Cardiac septum (tissue), 1 donor: ENCODE data around the gene TRPM1. TPM values are rescaled to one million over a fixed set of nuclear protein-coding genes. Genes with fewer than 3 reads are reported as not detected.

Experiments used
- DNase-seq: peaks from one replicate; pipeline ENCODE4 v3.0.0-alpha.2; 2020; ENCODE audit warnings: low spot score
- intact Hi-C: fragments of 100-400 bp; cut with DNase I; formaldehyde crosslinking; loops from one replicate; pipeline ENCODE4 v1.14.0; 2022
- total RNA-seq: library from RNA; stranded (reverse); fragmentation: NEBNext Ultra II Directional; extraction: Animal tissue kit (Norgen Biotek cat#: 25700); gene quantifications from one replicate; pipeline ENCODE4 v1.2.1, GENCODE V29; 2021
- donor health status: DM: no; HTN: no; CAD: no.

The TRPM1 gene
- total RNA-seq, 1 donor from 2014 or later, result not detected

DNA sequence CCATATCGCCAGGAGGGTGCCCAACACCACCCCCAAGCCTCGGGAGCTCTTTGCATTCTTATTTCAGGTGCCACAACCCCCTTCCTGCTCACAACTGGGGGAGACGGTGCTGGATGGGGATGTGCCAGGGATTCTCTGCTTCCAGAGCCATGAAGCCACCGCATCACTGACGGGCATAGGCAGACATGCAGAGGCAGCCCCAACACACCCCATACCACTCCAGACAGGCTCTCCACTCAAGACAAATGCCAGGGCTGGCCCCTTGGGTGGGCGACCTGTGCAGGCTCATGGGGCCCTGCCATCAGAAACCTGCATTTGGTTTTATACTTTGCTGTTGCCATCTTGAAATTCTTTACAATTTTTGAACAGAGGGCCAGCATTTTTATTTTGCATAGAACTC, 27.0 kb upstream of the TRPM1 start:
- intact Hi-C loops, result loop anchor here (10.0 kb wide), 1 partner anchor 224 kb away; the partner anchor contains the start of gene FAN1
- no peak for DNase-seq

DNA sequence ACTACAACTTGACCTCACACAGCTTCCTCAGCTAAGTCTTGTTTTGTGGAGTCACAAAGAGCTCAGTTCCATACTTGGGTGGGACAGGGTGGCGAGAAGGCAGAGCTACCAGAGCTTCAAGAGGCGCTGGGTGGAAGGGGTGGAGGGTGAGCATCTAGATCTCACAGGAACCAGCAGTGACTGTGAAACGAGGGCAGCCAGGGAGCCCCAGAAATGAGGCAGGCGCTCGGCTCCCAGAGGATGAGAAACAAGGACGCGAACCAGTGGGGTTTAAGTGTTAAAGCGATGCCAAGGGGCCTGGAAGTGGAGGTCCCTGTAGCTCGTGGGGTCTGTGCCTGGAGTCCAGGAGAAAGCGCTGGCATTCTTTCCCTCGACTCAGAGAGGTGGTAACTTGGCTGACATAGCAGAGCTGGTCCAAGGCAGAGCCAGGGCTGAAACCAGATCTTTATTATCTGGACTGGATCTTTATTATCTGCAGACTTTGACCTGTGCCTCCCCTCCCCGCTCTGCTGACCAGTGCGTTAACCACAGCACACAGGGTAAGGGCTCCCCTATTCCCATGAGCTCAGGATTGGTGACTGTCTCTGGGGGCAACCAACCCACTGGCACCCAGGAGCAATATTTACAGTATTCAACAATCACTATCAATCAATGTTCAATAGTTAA, 26.2 kb upstream of the TRPM1 start:
- no peak for DNase-seq
- intact Hi-C loops, result loop anchor here (10.0 kb wide), 1 partner anchor 223 kb away; the partner anchor contains the start of gene FAN1

DNA sequence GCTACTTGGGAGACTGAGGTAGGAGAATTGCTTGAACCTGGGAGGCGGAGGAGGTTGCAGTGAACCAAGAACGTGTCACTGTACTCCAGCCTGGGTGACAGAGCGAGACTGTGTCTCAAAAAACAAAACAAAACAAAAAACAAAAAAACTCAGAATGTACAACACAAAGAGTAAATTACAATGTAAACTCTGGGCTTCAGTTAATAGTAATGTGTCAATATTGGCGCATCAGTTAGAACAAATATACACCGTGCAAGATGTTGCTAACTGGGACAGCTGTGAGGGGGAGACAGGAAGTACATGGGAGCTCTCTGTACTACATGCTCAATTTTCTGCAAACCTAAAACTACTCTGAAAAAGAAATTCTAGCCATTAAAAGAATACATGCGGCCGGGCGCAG, 23.5 kb upstream of the TRPM1 start:
- DNase-seq, result no peak
- intact Hi-C loops, result loop anchor here (10.0 kb wide), 1 partner anchor 220 kb away; the partner anchor contains the start of gene FAN1

DNA sequence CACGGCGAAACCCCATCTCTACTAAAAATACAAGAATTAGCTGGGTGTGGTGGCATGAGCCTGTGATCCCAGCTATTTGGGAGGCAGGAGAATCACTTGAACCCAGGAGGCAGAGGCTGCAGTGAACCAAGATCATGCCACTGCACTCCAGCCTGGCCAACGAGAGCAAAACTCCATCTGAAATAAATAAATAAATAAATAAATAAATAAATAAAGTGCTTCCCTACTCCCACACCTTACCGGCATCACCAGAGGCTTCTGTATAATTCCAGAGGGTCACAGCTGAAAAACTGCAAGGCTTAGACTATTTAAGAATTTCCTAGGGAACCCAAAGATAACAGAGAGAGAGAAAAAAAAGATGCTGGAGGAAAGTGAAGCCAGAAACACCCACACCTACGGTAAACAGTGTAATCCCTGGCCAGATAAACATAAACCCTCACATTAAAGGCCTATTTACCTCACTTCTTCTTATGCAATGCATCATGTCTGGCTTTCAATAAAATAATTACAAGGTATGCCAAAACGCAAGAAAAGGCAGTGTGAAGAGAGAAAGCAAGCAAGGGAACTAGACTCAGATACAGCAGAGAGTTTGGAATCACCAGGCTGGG, 15.0 kb upstream of the TRPM1 start:
- intact Hi-C loops, result no loop called here
- DNase-seq, result no peak

DNA sequence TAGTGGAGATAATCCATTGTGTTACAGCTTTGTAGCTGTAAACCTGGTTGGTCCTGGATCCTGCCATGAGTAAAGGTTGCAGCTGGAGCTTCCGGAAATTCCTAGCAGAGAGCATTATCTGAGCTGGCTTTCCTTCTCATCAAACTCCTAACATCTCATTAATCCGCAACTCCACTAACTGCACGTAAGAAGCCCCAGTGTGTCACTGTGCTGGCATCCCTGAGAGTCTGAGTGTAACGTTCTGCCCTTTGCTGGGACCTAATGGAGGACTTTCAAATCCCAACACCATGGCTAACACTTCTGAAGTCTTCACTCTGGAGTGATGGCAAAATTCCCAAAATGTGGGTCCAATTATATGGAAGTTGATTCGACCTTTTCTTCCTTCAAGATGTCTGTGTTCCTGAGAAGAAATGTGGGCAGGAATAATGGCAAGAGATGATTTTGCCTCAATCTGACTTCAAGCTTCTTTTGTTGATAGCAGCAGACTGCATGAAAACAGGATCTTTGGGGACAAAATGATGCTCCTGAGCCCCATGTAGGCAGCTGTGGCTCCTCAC, 9.6 kb upstream of the TRPM1 start:
- DNase-seq, result no peak
- intact Hi-C loops, result no loop called here

DNA sequence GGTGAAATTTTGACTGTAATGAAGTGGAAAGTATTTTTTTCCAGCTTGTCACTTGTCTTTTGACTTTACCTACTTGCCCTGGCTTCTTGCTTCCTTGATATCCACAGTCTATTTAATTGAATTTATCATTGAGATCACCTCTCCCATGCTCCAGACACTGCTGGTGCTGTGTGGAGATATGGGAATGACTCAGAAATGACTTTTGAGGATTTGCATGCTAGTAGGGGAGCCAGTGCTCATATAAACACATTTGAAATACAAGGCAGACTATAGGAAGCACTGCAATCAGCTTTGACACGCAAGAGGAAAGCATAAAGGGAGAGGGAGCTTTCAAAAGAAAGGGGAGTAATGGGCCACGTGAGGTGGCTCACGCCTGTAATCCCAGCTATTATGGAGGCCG, 7.3 kb upstream of the TRPM1 start:
- no peak for DNase-seq
- intact Hi-C loops, result no loop called here

DNA sequence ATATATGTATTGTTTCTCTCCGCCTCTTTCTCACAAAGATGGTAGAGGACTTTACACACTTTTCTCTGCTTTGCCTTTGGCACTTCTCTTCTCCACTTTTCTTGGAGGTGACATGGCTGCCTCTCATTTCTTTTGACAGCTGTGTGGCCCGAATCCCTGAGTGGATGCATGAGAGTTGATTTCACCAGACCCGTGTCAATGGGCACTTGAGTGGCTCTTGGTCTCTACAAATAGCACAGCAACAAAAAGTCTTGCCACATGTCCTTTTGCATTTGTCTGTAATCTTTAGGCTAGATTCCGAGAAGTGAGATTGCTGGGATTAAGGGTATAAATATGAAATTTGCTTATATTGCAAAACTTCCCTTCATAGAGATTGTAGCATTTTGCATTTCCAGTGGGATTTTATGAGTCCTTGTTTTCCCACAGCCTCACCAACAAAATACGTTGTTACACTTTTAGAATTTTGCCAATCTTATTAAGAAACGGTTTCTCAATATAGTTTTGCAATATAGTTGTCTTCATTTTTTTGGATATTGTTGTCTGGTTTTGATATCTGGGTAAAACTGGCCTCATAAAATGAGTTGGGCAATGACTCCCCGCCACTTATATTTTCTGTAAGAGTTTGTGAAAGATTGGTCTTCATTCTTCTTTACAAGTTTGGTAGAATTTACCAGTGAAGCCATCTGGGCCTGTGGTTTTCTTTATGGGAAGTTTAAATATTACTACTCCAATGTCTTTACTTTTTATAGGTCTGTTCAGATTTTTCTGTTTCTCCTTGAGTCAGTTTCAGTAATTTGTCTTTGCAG, 5.2 kb upstream of the TRPM1 start:
- no peak for DNase-seq
- intact Hi-C loops, result no loop called here

DNA sequence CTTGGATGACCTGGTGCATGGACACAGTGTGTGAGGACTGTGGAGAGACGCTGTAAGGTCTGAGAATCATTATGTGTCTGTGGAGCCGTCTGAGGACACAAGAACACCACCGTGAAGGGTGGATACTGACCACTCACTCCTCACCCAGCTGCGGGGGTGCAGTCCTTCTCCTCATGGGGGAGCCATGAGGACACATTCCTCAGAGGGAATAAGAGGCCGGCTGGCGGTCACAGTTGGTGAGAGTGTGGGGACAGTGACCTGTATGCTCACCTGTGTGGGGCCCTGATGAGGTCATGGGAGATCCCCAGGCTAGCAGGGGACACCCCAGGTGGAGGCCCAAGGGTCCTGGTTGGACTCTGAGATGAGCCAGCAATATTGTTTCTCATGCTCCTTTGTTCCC, 2.5 kb upstream of the TRPM1 start:
- DNase-seq, result no peak
- intact Hi-C loops, result no loop called here

DNA sequence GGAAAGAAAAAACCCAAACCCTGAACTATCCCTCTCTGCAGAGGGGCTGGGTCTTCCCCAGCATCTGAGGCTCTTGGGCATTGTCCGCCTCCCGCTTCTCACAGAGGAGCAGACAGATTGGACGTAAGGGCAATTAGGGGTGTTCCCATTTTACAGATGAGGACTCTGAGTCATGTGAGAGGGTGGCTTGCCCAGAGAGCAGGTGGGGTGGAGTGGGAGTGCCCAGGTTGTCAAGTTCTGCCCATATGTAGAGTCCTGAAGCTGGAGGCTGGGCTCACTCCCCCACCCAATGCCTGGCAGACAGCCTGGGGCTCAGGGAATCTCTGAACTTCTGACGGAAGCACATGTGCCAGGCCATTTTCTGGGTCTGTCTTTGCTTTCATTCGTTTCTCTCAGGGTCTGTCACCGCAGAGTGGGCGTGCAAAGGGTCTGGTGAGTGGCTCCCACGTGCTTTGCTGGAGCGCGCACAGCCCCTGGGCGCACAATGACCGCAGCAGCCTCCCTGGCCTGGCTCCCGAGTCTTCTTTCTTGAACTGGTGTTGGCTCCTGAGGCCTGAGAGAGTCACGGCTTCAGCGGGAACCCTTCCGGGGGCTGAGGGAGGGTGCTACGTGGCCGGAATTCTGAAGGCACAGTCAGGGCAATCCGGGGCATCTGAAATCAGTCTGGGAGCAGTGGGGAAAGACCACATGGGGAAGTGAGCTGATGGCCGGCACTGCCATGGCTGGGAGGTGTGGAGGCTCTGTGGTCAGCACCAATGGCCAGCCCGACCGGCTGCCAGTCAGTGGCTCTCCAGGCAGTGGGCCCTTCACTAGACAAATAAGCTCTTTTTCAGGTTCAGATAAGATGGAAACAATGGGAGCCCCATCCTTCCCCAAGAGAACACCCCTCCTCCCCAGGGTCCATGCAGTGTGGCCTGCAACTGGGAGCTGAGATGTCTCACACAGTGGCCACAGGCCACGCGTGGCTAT, 1.1 kb upstream of the TRPM1 start:
- no peak for DNase-seq
- intact Hi-C loops, result no loop called here

DNA sequence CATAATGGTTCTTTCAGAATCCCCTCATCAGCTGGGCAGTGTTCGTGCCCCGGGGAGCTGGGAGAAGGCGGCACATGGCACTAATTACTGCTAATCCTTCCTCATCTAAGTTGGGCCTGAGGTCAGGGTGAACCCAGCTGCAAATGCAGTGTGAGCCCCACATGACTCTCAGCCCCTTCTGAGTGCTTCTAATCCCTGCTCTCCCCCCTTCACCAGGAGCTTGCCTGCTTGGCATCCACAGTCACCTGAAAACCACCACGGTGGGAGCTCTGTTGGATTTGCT, 455 bp upstream of the TRPM1 start:
- intact Hi-C loops, result no loop called here
- no peak for DNase-seq

DNA sequence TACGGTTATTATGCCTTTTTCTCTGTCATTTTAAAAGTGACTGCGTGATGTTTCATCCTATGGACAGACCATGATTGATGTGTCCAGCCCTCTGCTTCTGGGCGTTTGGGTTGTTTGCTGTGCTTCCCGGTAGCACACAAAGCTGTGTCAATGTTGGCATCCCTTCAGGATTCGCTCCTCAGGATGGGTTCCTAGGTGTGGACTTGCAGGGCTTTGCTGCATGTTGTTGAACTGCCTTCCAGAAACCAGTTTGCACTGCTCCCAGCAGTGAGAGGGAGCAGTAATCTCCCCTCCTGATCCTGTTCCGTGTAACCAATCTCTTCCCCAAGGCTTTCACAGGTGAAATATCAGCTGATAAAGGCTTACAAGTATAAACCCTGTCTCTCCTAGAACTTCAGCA, 787 bp downstream of the TRPM1 start:
- intact Hi-C loops, result no loop called here

DNA sequence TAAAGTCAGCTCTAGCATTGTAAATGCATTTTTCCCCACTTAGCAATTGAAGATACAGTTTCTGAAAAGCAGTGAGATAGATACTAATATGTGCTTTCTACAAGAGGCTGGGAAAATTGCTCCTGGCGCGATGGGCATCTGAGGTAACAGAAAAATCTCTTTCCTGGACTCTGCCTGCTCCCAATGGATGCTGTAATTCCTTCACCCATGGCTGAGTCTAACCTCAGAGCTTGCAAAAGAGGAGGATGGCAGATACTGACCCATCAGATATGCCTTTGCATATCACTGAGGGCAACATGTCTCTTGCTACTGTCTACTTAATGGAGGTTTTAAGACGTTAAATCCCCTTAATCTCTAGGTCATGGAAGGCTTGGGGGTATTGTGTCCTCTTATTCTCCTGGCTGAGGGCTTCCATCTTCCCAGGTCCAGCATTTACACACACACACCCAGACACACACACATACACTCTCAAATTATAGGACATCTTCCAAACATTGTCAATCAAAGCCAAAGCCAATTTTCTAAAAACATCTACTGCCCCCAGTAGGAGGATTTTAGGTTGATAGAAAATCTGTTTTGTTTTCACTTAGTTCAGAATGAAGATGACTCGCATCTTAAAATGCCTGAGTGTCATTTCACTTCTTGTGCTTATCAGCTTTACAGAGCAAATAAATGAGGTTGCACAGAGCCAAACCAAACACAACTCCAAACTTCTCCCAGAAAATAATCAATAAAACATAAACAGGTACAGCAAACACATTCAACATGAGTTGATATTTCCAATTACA, 2.4 kb downstream of the TRPM1 start:
- intact Hi-C loops, result no loop called here
- DNase-seq, result no peak

More for the DNA sequence above, 787 bp downstream of the TRPM1 start:
- no peak for DNase-seq

DNA sequence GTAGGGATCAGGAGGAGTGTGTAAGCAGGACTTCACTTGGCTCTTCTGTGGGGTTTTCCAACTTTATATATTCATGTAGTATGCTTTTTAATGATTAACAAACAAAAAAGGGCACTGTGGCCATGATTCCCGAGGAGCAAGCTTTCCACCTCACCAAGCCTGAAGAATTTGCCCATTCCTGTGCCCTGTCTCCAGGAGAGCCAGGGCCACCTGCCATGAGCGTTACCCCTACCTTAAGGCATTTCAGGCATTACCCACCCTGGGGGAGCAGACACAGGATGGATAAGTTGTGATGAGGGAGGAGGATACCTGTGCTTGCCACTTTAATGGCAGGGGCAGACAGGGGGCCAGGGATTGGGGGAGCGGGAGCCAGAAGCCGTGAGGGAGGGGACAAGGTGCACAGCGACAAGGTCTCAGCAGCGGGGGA, 3.0 kb downstream of the TRPM1 start:
- intact Hi-C loops, result no loop called here
- DNase-seq, result no peak

DNA sequence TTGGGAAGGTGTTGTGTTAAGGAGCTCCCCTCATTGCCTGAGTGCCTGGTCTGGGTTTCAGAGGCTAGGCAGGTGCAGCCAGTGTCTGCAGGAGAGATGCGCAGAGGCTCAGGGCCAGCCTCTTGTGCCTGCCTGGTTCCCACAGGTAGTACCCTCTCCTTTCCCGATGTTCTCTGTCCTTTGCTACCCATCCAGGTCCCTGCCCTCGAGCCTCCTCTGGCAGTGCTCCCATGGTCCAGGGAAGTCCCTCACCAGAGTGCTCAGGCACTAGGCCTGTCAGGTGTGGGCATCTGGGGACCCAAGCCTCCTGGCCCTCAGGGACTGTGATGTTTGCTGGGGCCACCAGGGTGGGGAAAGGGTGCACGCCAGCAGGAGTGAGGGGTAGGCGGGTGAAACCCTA, 5.0 kb downstream of the TRPM1 start:
- intact Hi-C loops, result no loop called here
- DNase-seq, result no peak

DNA sequence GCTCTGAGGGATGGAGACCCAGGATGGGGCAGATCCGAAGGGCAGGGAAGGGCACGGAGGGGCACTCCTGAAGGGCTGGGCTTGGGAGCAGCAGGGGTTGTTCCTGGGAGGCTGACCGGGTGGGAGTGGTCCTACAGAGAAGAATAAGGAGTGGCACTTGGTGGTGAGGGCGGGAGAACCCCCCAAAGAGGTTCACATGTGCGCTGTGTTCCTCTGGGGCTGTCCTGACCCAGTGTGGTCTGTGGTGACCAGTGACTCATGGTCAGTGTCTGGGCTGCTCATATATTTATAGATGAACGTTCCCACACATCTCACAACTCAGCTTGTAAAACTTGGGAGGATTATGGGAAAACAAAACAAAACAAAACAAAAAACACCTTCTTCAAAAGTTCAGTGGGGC, 10.0 kb downstream of the TRPM1 start:
- intact Hi-C loops, result no loop called here
- DNase-seq, result no peak

DNA sequence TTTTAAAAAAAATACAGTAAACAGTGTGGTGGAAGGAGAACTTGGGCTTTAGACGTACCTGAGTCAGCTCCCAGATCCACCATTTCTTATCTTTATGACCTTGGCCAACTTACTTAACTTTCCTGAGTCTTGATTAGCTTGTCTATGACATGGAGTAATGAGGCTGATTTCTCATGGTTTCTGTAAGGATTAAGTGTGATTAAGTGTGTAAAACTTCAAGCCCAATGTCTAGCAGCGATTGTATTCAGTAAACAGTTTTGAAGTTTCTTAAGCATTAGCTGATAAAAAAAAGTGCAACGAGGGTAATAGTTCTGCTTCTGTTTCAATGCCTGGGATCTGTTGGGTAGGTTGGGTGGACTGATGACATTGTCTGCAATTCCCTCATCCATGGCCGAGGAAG, 10.8 kb downstream of the TRPM1 start:
- DNase-seq, result no peak
- intact Hi-C loops, result no loop called here

DNA sequence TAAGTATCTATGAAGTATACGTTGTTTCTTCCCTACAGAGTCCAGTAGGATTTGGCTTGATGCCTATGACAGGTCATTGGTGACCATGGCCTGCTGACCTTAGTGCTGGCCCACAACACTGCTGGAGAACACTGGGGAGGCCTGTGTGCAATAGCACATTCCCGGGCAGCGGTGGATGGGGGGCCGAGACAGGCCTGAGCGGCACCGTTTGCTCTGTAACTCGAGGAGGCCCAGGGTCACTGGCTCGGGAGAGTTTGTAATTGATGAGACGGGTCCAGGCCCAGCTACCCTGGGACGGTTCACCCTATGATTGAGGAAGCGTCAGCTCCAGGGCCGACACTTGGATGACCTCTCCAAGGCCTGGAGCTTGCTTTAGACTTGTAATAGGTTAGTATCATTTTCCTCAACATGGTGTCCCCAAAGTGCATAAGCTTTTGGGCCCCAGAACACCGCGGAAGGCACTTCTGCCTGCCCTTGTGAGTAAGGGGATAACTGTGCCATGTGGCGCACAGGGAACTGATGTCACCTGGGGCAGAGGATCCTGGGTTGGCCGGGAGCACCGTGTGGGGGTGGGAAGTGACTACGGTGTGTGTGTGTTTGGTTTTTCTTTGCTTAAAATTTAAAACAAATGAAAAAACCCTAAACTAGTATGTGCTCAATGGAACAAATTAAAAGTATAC, 12.0 kb downstream of the TRPM1 start:
- intact Hi-C loops, result no loop called here

DNA sequence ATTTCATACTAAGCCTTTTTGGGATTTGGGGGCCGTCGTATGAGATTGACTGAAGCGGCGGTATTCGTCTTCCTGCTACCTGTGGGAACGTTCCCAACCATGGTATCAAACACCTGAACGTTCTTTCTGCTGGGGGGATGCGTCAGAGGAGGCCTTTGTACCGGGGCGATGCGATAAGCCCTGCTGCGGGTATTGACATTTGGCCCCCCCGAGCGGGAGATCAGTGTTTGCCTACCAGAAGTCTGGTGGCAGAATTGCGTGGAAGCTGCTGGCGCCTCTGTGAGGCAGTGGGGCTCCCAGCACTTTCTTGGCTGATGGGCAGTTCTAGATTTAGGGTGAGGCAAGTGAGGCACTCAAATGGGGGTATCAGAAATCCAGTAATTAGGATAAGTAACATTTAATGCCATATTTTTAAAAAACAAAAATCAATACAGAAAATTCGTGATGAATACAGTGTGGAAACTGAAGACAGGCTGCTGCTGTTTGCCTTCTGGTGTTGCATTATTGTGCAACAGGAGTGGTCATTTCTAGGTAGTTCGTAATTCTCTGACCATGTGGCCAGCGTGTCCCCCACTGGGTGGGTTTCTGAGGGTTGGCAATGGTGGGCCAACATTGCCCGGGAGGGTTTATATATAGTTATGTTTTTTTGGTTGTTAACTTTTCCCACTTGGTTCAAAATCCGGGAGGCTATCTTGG, 12.7 kb downstream of the TRPM1 start:
- intact Hi-C loops, result no loop called here
- DNase-seq, result no peak

More for the DNA sequence above, 12.0 kb downstream of the TRPM1 start:
- DNase-seq, result no peak
